PFSK-1 (cell line): ENCODE data around the gene SASH3.

Source experiments
- FOXP2 ChIP-seq: optimal IDR thresholded peaks from 2 replicates; pipeline ENCODE3; 2011; ENCODE audit warnings: borderline replicate concordance, control low read depth, inconsistent platforms; ENCODE audit not compliant: insufficient read depth; ENCODE audit errors: extremely low read length, extremely low read depth
- POLR2AphosphoS5 ChIP-seq: IDR thresholded peaks from 2 replicates; pipeline ENCODE4 v1.6.1; 2012; ENCODE audit warnings: low read depth, mild to moderate bottlenecking, control low read depth, low read length, moderate library complexity
- SIN3A ChIP-seq: IDR thresholded peaks from 2 replicates; pipeline ENCODE4 v1.6.1; 2012; ENCODE audit warnings: mild to moderate bottlenecking, low read length, moderate library complexity, borderline replicate concordance; ENCODE audit not compliant: insufficient read depth
- TAF1 ChIP-seq: IDR thresholded peaks from 2 replicates; pipeline ENCODE4 v1.6.1; 2012; ENCODE audit warnings: low read length, control low read depth, borderline replicate concordance; ENCODE audit not compliant: insufficient read depth
- TF ChIP-seq, protein P1 (sequence below), 2 experiments: IDR thresholded peaks; 2 replicates each; pipeline versions ENCODE4 v1.6.1 to v1.8.0; 2011 to 2012; ENCODE audit warnings: low read depth in 2 of 2, low read length in 2 of 2, control low read depth in 1 of 2, inconsistent platforms in 1 of 2, mild to moderate bottlenecking in 1 of 2, moderate library complexity in 1 of 2; ENCODE audit not compliant: insufficient read depth in 1 of 2

DNA sequence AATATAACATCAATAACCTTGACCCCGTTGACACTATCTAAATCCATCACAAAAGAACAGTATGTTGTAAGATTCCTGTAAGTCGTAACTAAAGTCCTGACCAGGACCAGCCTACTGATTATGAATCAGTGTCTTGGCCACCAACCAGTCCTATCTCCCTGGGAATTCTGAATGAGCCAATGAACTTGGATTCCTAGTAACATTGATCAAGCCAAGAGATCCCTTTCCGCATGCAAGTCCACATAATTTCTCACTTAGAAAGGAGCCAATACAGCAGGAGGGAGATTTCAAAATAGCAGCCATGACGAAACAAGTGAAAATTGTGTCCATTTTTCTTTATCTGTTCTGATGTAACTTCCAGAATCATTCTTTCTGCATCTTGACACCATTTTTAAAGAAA lies 31.4 kb upstream of the SASH3 start:
- TF ChIP-seq POLR2AphosphoS5 (no peak), SIN3A (no peak), TAF1 (no peak), FOXP2 (no peak)
- TF ChIP-seq, protein P1, sequence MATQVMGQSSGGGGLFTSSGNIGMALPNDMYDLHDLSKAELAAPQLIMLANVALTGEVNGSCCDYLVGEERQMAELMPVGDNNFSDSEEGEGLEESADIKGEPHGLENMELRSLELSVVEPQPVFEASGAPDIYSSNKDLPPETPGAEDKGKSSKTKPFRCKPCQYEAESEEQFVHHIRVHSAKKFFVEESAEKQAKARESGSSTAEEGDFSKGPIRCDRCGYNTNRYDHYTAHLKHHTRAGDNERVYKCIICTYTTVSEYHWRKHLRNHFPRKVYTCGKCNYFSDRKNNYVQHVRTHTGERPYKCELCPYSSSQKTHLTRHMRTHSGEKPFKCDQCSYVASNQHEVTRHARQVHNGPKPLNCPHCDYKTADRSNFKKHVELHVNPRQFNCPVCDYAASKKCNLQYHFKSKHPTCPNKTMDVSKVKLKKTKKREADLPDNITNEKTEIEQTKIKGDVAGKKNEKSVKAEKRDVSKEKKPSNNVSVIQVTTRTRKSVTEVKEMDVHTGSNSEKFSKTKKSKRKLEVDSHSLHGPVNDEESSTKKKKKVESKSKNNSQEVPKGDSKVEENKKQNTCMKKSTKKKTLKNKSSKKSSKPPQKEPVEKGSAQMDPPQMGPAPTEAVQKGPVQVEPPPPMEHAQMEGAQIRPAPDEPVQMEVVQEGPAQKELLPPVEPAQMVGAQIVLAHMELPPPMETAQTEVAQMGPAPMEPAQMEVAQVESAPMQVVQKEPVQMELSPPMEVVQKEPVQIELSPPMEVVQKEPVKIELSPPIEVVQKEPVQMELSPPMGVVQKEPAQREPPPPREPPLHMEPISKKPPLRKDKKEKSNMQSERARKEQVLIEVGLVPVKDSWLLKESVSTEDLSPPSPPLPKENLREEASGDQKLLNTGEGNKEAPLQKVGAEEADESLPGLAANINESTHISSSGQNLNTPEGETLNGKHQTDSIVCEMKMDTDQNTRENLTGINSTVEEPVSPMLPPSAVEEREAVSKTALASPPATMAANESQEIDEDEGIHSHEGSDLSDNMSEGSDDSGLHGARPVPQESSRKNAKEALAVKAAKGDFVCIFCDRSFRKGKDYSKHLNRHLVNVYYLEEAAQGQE (IDR thresholded peaks at IDR 0.05; ENCODE audit: insufficient read depth in 1 of 2, low read depth in 2 of 2, low read length in 2 of 2): no peak
